Spleen (tissue), 11 donors: ENCODE data around the gene PAK6. TPM values are rescaled to one million over a fixed set of nuclear protein-coding genes. Genes with fewer than 3 reads are reported as not detected.

Source experiments
- DNase-seq: peaks from one replicate; pipeline ENCODE4 v3.0.0-alpha.2; 2020
- H3K27ac ChIP-seq, 8 donors: fragments of 200-600 bp; sonication (generic) in 7 of 8; 1 replicate in 4 of 8; 2 replicates in 4 of 8; pipeline versions ENCODE4 v1.5.0 to v1.8.0; 2016 to 2021; ENCODE audit warnings: inconsistent platforms in 4 of 8, mild to moderate bottlenecking in 4 of 8, moderate library complexity in 1 of 8
- H3K27me3 ChIP-seq, 7 donors: fragments of 200-600 bp; sonication (generic) in 6 of 7; replicated peaks in 1 of 7; 1 replicate in 4 of 7; 2 replicates in 3 of 7; pipeline versions ENCODE4 v1.5.0 to v1.8.0; 2016 to 2021; ENCODE audit warnings: inconsistent platforms in 3 of 7, mild to moderate bottlenecking in 1 of 7
- H3K36me3 ChIP-seq, 6 donors: fragments of 200-600 bp; sonication (generic) in 5 of 6; 1 replicate in 4 of 6; 2 replicates in 2 of 6; pipeline versions ENCODE4 v1.5.0 to v1.8.0; 2016 to 2021; ENCODE audit warnings: inconsistent platforms in 2 of 6
- H3K4me1 ChIP-seq, 6 donors: fragments of 200-600 bp; sonication (generic) in 5 of 6; 1 replicate in 3 of 6; 2 replicates in 3 of 6; pipeline versions ENCODE4 v1.5.0 to v1.8.0; 2016 to 2021; ENCODE audit warnings: inconsistent platforms in 3 of 6
- H3K4me3 ChIP-seq, 8 donors: fragments of 200-600 bp; sonication (generic) in 7 of 8; 1 replicate in 4 of 8; 2 replicates in 4 of 8; pipeline versions ENCODE4 v1.5.0 to v1.8.0; 2016 to 2021; ENCODE audit warnings: inconsistent platforms in 4 of 8, mild to moderate bottlenecking in 4 of 8, moderate library complexity in 2 of 8
- H3K9me3 ChIP-seq, 8 donors: fragments of 200-600 bp; sonication (generic) in 7 of 8; 1 replicate in 4 of 8; 2 replicates in 4 of 8; pipeline versions ENCODE4 v1.5.0 to v1.8.0; 2016 to 2021; ENCODE audit warnings: inconsistent platforms in 4 of 8
- POLR2A ChIP-seq, 3 donors: fragments of 450-650 bp; IDR thresholded peaks; one replicate each; pipeline ENCODE4 v1.5.1; 2017; ENCODE audit warnings: antibody characterized with exemption in 3 of 3, mild to moderate bottlenecking in 1 of 3
- POLR2AphosphoS5 ChIP-seq, 3 donors: sonication (generic); formaldehyde crosslinking; IDR thresholded peaks; one replicate each; pipeline ENCODE4 v1.5.1; 2017; ENCODE audit warnings: antibody characterized with exemption in 3 of 3
- WGBS, 5 donors: extraction: QIAGEN DNeasy Blood & Tissue Kit in 3 of 5; methylation state at CpG; one replicate each; pipeline versions ENCODE4 v1.1.5 to v1.1.7; 2013 to 2018; 5-methylcytosine and 5-hydroxymethylcytosine counted together
- intact Hi-C: fragments of 100-400 bp; cut with DNase I; formaldehyde crosslinking; loops from one replicate; pipeline ENCODE4 v1.15.0; 2023; ENCODE audit warnings: low total_unique reads
- polyA plus RNA-seq, 3 donors: library from polyadenylated mRNA; stranded (reverse); fragments of 200-250 nt; gene quantifications; one replicate each; pipeline ENCODE4 v1.2.1, GENCODE V29; 2013
- total RNA-seq, 7 donors: library from RNA; depleted of rRNA in 3 of 7; stranded (reverse); fragments of >200 nt in 3 of 7; fragmentation: NEBNext Ultra II Directional in 4 of 7; extraction: Animal tissue kit (Norgen Biotek cat#: 25700) in 4 of 7; gene quantifications; one replicate each; pipeline versions ENCODE4 v1.1.0 to v1.2.1, GENCODE V29; 2016 to 2021
- TF ChIP-seq, protein P1 (sequence below), 11 experiments: fragments of 200-600 bp in 7 of 11; fragments of 450-650 bp in 4 of 11; sonication (generic) in 4 of 11; IDR thresholded peaks in 8 of 11; conservative IDR thresholded peaks in 3 of 11; 1 replicate in 7 of 11; 2 replicates in 4 of 11; pipeline versions ENCODE4 v1.4.0 to v1.8.0; 2016 to 2021; ENCODE audit warnings: antibody characterized with exemption in 11 of 11, inconsistent platforms in 4 of 11, mild to moderate bottlenecking in 1 of 11
- donor health status: healthy with polysubstance abuse.
- donor health status: DM: no; HTN: no; CAD: no; lungs with moderate emphysema.
- donor health status: DM: no; HTN: no; CAD: no.
- donor health status: Bipolar disorder and iron deficiency.
- donor health status: healthy.
- donor health status: DM: no; HTN: no; CAD: no.
- donor health status: DM: yes; HTN: yes; CAD: no.

PAK6 gene
- total and polyA plus RNA-seq, 10 donors = 0.24 to 5.4 (median 1.7) TPM

DNA sequence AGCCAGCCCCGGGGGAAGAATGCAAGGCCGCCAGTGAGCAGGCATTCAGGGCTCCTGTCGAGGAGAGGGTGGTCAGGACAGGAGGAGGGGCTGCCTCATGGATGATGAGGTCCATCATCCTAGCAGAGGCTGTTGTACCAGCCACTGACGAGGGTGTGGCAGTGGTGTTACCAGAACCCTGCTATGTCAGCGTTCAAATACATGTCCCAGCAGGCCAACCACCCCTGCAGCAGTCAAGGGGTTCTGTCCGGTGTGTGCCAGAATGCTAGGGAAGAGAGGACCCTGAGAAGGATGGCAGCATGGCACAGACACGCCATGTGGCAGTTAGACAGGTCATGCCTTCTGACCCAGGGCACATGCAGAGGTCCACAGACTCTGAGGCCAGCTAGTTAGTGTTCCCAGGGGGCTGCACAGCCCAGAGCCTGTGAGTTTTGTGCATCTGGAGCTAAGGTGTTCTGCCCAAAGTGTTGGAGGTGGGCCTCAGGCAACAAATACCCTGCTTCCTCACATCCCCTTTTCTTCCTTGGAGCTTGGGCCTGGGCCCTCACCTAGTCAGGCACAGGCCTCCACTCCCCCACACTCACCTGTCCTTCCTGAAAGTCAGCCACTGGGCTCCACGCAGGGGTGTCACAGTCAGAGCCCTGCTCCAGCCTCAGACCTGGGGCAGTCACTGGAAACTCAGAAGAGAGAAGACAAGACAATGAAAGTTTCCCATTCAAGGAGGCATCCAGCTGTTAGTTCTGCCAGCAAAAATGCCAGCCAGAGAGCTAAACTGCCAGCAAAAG lies 7.8 kb downstream of the PAK6 start:
- intact Hi-C loops = no loop called here
- no peak overlapping the region for H3K4me3 ChIP-seq
- no peaks in the 10 kb centered on the region for H3K36me3 ChIP-seq
- H3K4me1 ChIP-seq = no peaks in the 10 kb centered on the region
- no peaks in the 10 kb centered on the region for H3K9me3 ChIP-seq
- no peak for TF ChIP-seq POLR2A (IDR thresholded peaks at IDR 0.05)
- TF ChIP-seq, protein P1, sequence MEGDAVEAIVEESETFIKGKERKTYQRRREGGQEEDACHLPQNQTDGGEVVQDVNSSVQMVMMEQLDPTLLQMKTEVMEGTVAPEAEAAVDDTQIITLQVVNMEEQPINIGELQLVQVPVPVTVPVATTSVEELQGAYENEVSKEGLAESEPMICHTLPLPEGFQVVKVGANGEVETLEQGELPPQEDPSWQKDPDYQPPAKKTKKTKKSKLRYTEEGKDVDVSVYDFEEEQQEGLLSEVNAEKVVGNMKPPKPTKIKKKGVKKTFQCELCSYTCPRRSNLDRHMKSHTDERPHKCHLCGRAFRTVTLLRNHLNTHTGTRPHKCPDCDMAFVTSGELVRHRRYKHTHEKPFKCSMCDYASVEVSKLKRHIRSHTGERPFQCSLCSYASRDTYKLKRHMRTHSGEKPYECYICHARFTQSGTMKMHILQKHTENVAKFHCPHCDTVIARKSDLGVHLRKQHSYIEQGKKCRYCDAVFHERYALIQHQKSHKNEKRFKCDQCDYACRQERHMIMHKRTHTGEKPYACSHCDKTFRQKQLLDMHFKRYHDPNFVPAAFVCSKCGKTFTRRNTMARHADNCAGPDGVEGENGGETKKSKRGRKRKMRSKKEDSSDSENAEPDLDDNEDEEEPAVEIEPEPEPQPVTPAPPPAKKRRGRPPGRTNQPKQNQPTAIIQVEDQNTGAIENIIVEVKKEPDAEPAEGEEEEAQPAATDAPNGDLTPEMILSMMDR (IDR thresholded peaks at IDR 0.05 in 8 of 11, conservative IDR thresholded peaks at IDR 0.05 in 3 of 11) = no peak
- no peak for TF ChIP-seq POLR2AphosphoS5 (IDR thresholded peaks at IDR 0.05)
- DNase-seq = no peak
- H3K27ac ChIP-seq = no peak overlapping the region
- WGBS, 5 donors = 85 to 94% (median 90%) methylated on average over 5 to 8 of the region's 8 CpGs
- peaks cover 0 to 15% (median 0%) of the 10 kb centered on the region in 7 donors for H3K27me3 ChIP-seq

DNA sequence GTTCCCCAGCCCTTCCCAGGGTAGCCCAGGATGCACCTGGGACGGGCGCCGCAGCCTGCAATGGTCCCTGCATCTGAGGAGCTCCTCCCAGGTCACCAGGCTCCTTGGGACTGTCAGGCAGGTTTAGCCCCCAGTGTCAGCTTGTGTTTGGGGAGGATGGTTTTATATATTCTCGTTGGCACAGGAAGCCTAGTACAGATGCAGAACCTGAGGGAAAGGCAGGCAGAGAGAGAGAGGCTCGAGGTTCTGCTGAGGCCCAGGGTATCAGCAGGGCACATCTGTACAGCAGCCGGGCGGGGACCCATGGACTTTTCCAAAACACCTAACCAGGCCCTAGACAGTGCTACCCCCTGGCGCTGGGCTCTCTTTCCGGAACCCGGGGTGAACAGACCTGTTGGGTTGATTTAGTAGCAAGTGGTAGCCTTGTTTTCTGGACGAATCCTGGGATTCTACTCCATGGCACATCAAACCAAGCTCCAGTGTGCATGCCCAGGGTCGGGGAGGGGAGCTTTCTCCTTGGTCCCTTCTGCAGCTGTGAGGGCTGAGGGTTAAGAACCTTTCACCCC lies 8.6 kb downstream of the PAK6 start:
- WGBS, 5 donors = 75 to 88% (median 77%) methylated on average over 11 to 12 of the region's 12 CpGs
- Histone ChIP-seq H3K27me3 (peaks cover 0 to 23% (median 8%) of the 10 kb centered on the region in 7 donors), H3K4me3 (no peak overlapping the region), H3K36me3 (no peaks in the 10 kb centered on the region), H3K9me3 (no peaks in the 10 kb centered on the region), H3K4me1 (peaks cover 0 to 8% (median 6%) of the 10 kb centered on the region in 6 donors), H3K27ac (no peak overlapping the region)
- intact Hi-C loops = no loop called here
- DNase-seq = peak; percentile 59
- TF ChIP-seq POLR2AphosphoS5 (IDR thresholded peaks at IDR 0.05) (no peak), POLR2A (IDR thresholded peaks at IDR 0.05) (no peak)
- TF ChIP-seq, protein P1 (IDR thresholded peaks at IDR 0.05 in 8 of 11, conservative IDR thresholded peaks at IDR 0.05 in 3 of 11) = no peak

DNA sequence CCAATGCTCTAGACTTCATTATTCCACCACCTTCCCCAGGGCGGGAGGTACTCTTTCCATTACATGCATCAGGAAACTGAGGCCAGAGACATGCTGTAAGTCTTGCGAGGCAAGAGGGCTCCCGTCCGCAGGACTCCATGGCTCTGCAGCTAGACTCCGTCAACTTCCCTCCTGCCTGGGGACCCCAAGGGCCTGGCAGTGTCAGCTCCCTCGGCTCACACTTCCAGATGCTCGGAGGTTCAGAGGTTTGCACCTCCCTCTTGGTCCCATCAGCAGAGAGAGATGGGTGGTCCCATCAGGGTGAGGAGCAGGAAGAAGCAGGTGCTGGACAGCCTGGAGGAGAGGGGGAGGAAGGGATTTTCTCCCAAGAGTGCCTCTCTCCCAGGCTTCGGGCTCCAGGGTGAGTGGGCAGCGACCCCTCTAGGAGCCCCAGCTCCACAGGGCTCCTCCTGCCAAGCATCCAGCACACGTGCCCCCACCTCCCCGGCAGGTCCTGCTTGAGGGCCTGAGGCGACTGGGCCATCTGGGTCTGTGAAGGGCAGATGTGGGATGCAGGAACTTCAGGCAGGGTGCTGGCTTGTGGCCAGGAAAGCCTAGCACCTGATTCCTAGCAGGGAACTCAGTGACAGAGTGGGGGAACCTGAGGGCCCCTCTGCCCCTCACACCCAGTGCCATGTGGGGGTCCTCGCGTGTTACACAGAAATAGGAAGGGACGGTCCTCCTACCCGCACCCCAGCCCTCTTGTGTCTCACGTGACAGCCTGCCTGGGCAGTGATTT lies 9.3 kb downstream of the PAK6 start:
- Histone ChIP-seq H3K9me3 (no peaks in the 10 kb centered on the region), H3K36me3 (no peaks in the 10 kb centered on the region), H3K4me3 (no peak overlapping the region), H3K27me3 (peaks cover 0 to 30% (median 15%) of the 10 kb centered on the region in 7 donors), H3K4me1 (peaks cover 0 to 15% (median 13%) of the 10 kb centered on the region in 6 donors), H3K27ac (no peak overlapping the region)
- 88 to 93% (median 92%) methylated on average over 14 to 17 of the region's 17 CpGs for WGBS, 5 donors
- TF ChIP-seq, protein P1 (IDR thresholded peaks at IDR 0.05 in 8 of 11, conservative IDR thresholded peaks at IDR 0.05 in 3 of 11) = no peak
- TF ChIP-seq POLR2AphosphoS5 (IDR thresholded peaks at IDR 0.05) (no peak), POLR2A (IDR thresholded peaks at IDR 0.05) (no peak)
- intact Hi-C loops = no loop called here
- DNase-seq = peak; percentile 62
